Stimulated activated CD4-positive, alpha-beta T cell treated with anti-CD3 and anti-CD28 coated beads, Interleukin-1b, Interleukin-23, amount 100 ng/mL, for 24 hours (primary cell): ENCODE results near the gene RPP14.

Experiments
- DNase-seq, 4 experiments: peaks; one replicate each; pipeline ENCODE4 v3.0.0-alpha.2; 2020; ENCODE audit warnings: low read depth in 4 of 4, low spot score in 1 of 4

Gene RPP14

GRCh38 chr3:58291671-58292338, 14.2 kb upstream of the RPP14 start:
- DNase-seq = no peak

GRCh38 chr3:58292866-58293265, 13.2 kb upstream of the RPP14 start:
- DNase-seq = no peak

- no peak for DNase-seq
Measured at GRCh38 chr3:58293516-58293915, 12.5 kb upstream of the RPP14 start.

- no peak for DNase-seq
Measured at GRCh38 chr3:58296269-58296668, 9.8 kb upstream of the RPP14 start.

- no peak for DNase-seq
Measured at GRCh38 chr3:58296843-58297242, 9.2 kb upstream of the RPP14 start.

- DNase-seq = no peak
Measured at GRCh38 chr3:58298190-58298589, 7.9 kb upstream of the RPP14 start.

GRCh38 chr3:58299075-58299474, 7.0 kb upstream of the RPP14 start:
- DNase-seq = no peak

GRCh38 chr3:58299839-58300516, 6.1 kb upstream of the RPP14 start:
- DNase-seq = no peak

- DNase-seq = no peak
Measured at GRCh38 chr3:58307639-58308215, 1.7 kb downstream of the RPP14 start.

- no peak for DNase-seq
Measured at GRCh38 chr3:58308728-58309127, 2.7 kb downstream of the RPP14 start.

- no peak for DNase-seq
Measured at GRCh38 chr3:58317811-58318210, 11.8 kb downstream of the RPP14 start.

- no peak for DNase-seq
Measured at GRCh38 chr3:58321791-58322190, 15.7 kb downstream of the RPP14 start.

- DNase-seq = no peak
Measured at GRCh38 chr3:58322793-58323192, 16.7 kb downstream of the RPP14 start.

GRCh38 chr3:58323529-58324390, 17.7 kb downstream of the RPP14 start:
- no peak for DNase-seq

GRCh38 chr3:58324391-58325390, 18.6 kb downstream of the RPP14 start:
- no peak for DNase-seq

- DNase-seq = no peak
Measured at GRCh38 chr3:58325525-58325992, 19.5 kb downstream of the RPP14 start.

- DNase-seq = no peak
Measured at GRCh38 chr3:58326267-58326900, 20.3 kb downstream of the RPP14 start.

GRCh38 chr3:58329150-58329921, 23.3 kb downstream of the RPP14 start:
- no peak for DNase-seq

- DNase-seq = no peak
Measured at GRCh38 chr3:58329922-58330413, 23.9 kb downstream of the RPP14 start.
